CD4-positive, alpha-beta memory T cell (primary cell): ENCODE results near the gene FOXK2. TPM values are rescaled to one million over a fixed set of nuclear protein-coding genes. Genes with fewer than 3 reads are reported as not detected.
"Not testable (repeated sequence)": the region's sequence is repeated elsewhere in the genome, so short reads cannot be mapped to it uniquely, and the experiment has no call there.

Experiments
- CTCF ChIA-PET: fragments of 350-600 bp; sonication (Branson Sonifier 250); formaldehyde crosslinking; loops from one replicate; lab custom pipeline; 2021; ENCODE audit warnings: inconsistent platforms; ENCODE audit not compliant: partially characterized antibody; lab: Charles Lee
- POLR2A ChIA-PET: fragments of 350-600 bp; sonication (Branson Sonifier 250); formaldehyde crosslinking; loops from one replicate; lab custom pipeline; 2021; ENCODE audit not compliant: partially characterized antibody; lab: Charles Lee
- DNase-seq, 5 donors: peaks; one replicate each; pipeline versions ENCODE4 v3.0.0 to v3.0.0-alpha.2; 2020 to 2022; ENCODE audit warnings: mixed read lengths in 1 of 5
- H3K27ac ChIP-seq: one replicate; pipeline ENCODE4 v1.7.0; 2013; ENCODE audit warnings: low read depth, low read length
- H3K27me3 ChIP-seq: 2 replicates; pipeline ENCODE4 v1.7.0; 2013; ENCODE audit warnings: mild to moderate bottlenecking, low read length, moderate library complexity; ENCODE audit not compliant: insufficient read depth
- H3K36me3 ChIP-seq: 2 replicates; pipeline ENCODE4 v1.7.0; 2013; ENCODE audit warnings: mild to moderate bottlenecking, low read length, moderate library complexity; ENCODE audit not compliant: insufficient read depth
- H3K4me1 ChIP-seq: 2 replicates; pipeline ENCODE4 v1.7.0; 2013; ENCODE audit warnings: mild to moderate bottlenecking, low read length, moderate library complexity; ENCODE audit not compliant: insufficient read depth
- H3K4me3 ChIP-seq, 2 donors: one replicate each; pipeline ENCODE4 v1.7.0; 2013; ENCODE audit warnings: low read length in 2 of 2, mild to moderate bottlenecking in 1 of 2
- H3K9me3 ChIP-seq, 2 donors: one replicate each; pipeline ENCODE4 v1.7.0; 2013; ENCODE audit warnings: low read length in 2 of 2, control low read depth in 1 of 2; ENCODE audit not compliant: control insufficient read depth in 1 of 2
- H3K27ac Mint-ChIP-seq, 7 donors: one replicate each; pipeline ENCODE4 v1.8.0; 2020 to 2021; ENCODE audit warnings: mixed read lengths in 7 of 7, mild to moderate bottlenecking in 6 of 7, inconsistent platforms in 3 of 7, moderate library complexity in 3 of 7
- H3K27me3 Mint-ChIP-seq, 2 donors: one replicate each; pipeline ENCODE4 v1.8.0; 2020 to 2021; ENCODE audit warnings: mixed read lengths in 2 of 2
- H3K36me3 Mint-ChIP-seq, 2 donors: one replicate each; pipeline ENCODE4 v1.8.0; 2020 to 2021; ENCODE audit warnings: mixed read lengths in 2 of 2, inconsistent platforms in 1 of 2, mild to moderate bottlenecking in 1 of 2
- H3K4me1 Mint-ChIP-seq, 4 donors: one replicate each; pipeline ENCODE4 v1.8.0; 2020 to 2021; ENCODE audit warnings: mixed read lengths in 4 of 4, mild to moderate bottlenecking in 1 of 4
- H3K4me3 Mint-ChIP-seq, 8 donors: one replicate each; pipeline ENCODE4 v1.8.0; 2020 to 2021; ENCODE audit warnings: mixed read lengths in 8 of 8, mild to moderate bottlenecking in 7 of 8, moderate library complexity in 6 of 8, inconsistent platforms in 3 of 8
- H3K9me3 Mint-ChIP-seq, 8 donors: one replicate each; pipeline ENCODE4 v1.8.0; 2020 to 2021; ENCODE audit warnings: mixed read lengths in 8 of 8, mild to moderate bottlenecking in 5 of 8, inconsistent platforms in 3 of 8, moderate library complexity in 1 of 8
- intact Hi-C: fragments of 100-400 bp; cut with micrococcal nuclease; formaldehyde crosslinking; loops from one replicate; pipeline ENCODE4 v1.15.1; 2023
- polyA plus RNA-seq, 2 donors: library from polyadenylated mRNA; unstranded; fragments of 300-500 nt; fragmentation: Illumina TruSeq; gene quantifications; one replicate each; pipeline ENCODE4 v1.2.3, GENCODE V29; 2021
- total RNA-seq, 2 experiments: library from RNA; stranded (reverse); gene quantifications; one replicate each; pipeline ENCODE4 v1.2.3, GENCODE V29; 2021

The FOXK2 gene
- total and polyA plus RNA-seq, 4 experiments from 2014 or later: 1.3 to 57.5 (median 29.1) TPM

DNA sequence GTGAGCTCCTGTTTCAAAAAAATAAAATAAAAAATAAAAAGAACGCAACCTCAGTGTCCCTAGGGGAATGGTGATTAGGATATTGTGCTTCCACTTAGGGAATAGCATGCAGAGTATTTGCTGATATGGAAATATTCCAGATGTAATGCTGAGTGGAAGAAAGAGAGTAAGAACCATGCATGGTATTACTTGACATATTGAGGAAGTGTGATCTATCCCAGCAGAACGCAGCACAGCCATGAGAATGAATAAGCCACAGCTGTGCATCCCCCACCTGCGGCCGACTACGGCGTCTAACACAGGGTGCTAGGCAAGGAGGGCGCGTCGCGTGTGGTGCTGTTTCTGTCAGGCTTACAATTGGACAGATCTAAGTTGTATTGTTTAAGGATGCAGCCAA lies 49.5 kb downstream of the FOXK2 start:
- no peaks in the 10 kb centered on the region for H3K27me3 Mint-ChIP-seq
- POLR2A ChIA-PET: no interaction called here
- Histone ChIP-seq H3K27me3 (no peaks in the 10 kb centered on the region), H3K9me3 (no peaks in the 10 kb centered on the region), H3K36me3 (peaks cover 54% of the 10 kb centered on the region), H3K4me3 (no peak overlapping the region), H3K4me1 (no peaks in the 10 kb centered on the region), H3K27ac (no peak overlapping the region)
- no peak overlapping the region for H3K27ac Mint-ChIP-seq
- CTCF ChIA-PET: interaction anchor here (0.8 to 1.3 kb wide), 2 partner anchors 15 to 18 kb away, joined by 3 to 5 read pairs; no protein-coding TSS in a partner anchor
- intact Hi-C loops: no loop called here
- peaks cover 27 to 59% of the 10 kb centered on the region in 2 donors for H3K36me3 Mint-ChIP-seq
- no peak overlapping the region for H3K4me3 Mint-ChIP-seq
- H3K9me3 Mint-ChIP-seq: no peaks in the 10 kb centered on the region
- peaks cover 0 to 3% (median 0%) of the 10 kb centered on the region in 4 donors for H3K4me1 Mint-ChIP-seq
- no peak for DNase-seq

DNA sequence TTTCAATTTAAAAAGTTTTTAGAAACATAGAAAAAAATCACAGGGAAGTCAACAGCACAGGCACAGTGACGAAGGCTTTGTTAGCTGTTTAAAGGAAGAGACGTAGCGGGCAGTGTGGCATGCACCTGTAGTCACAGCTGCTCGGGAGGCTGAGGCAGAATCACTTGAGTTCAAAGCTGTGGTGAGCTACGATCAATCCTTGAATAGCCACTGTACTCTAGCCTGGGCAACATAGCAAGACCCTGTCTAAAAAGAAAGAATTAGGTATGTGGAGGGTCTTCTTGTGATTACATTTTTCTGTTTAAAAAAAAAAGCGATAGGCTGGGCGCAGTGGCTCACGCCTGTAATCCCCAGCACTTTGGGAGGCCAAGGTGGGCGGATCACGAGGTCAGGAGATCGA lies 50.1 kb downstream of the FOXK2 start:
- CTCF ChIA-PET: interaction anchor here (0.8 to 1.3 kb wide), 2 partner anchors 16 to 19 kb away, joined by 3 to 5 read pairs; no protein-coding TSS in a partner anchor

DNA sequence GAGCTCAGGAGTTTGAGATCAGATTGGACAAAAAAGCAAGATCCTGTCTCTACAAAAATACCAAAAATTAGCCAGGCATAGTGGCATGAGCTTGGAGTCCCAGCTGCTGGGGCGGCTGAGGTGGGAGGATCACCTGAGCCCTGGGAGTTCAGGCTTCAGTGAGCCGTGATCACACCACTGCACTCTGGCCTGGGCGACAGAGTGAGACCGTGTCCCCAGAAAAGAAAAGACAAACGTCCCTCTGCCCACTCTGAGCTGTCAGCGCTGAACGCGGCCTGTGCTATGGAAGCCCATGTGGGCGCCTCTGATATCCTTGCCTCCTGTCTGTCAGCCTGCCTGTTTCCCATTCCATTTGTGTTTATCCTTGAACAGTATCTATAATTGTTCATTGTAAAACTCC lies 50.7 kb downstream of the FOXK2 start:
- Histone ChIP-seq H3K4me3 (no peak overlapping the region), H3K36me3 (peaks cover 54% of the 10 kb centered on the region), H3K9me3 (no peaks in the 10 kb centered on the region), H3K4me1 (no peaks in the 10 kb centered on the region), H3K27me3 (no peaks in the 10 kb centered on the region), H3K27ac (no peak overlapping the region)
- DNase-seq: no peak
- Mint-ChIP-seq H3K27ac (peak overlapping the region in 1 of 7 donors; percentile 25), H3K4me1 (peaks cover 0 to 3% (median 0%) of the 10 kb centered on the region in 4 donors), H3K9me3 (no peaks in the 10 kb centered on the region), H3K27me3 (no peaks in the 10 kb centered on the region), H3K4me3 (no peak overlapping the region), H3K36me3 (peaks cover 23 to 59% of the 10 kb centered on the region in 2 donors)
- intact Hi-C loops: no loop called here
- ChIA-PET POLR2A (no interaction called here), CTCF (no interaction called here)

More for the DNA sequence above, 50.1 kb downstream of the FOXK2 start:
- DNase-seq: no peak
- Histone ChIP-seq H3K4me1 (no peaks in the 10 kb centered on the region), H3K4me3 (no peak overlapping the region), H3K27me3 (no peaks in the 10 kb centered on the region), H3K36me3 (peaks cover 56% of the 10 kb centered on the region), H3K27ac (no peak overlapping the region), H3K9me3 (no peaks in the 10 kb centered on the region)
- Mint-ChIP-seq H3K4me1 (peaks cover 0 to 3% (median 0%) of the 10 kb centered on the region in 4 donors), H3K9me3 (no peaks in the 10 kb centered on the region), H3K4me3 (no peak overlapping the region), H3K27me3 (no peaks in the 10 kb centered on the region), H3K27ac (no peak overlapping the region), H3K36me3 (peaks cover 27 to 59% of the 10 kb centered on the region in 2 donors)
- POLR2A ChIA-PET: no interaction called here
- intact Hi-C loops: no loop called here

DNA sequence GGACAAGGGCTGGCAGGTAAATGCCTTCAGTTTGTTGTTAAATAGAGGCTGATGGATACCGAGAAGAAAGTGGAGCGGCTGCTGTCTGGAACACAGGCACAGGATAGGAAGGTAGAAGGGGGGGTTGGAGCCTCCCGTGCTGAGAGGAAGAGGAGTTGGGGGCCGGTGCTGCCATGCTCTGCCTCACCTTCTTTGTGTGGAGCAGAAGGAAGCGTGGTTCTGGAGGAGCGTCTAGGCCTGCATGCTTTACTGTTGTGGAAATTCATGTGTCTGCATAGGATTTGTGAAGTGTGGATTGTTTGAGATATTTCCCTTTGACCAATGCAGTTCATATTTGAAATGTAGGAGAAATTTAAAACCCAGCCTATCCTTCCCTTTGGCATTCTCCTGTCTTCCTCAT lies 52.3 kb downstream of the FOXK2 start:
- H3K27ac ChIP-seq: no peak overlapping the region
- no peaks in the 10 kb centered on the region for H3K4me1 ChIP-seq
- DNase-seq: no peak
- Mint-ChIP-seq H3K4me1 (peaks cover 0 to 3% (median under 1%) of the 10 kb centered on the region in 4 donors), H3K9me3 (no peaks in the 10 kb centered on the region), H3K27ac (peak overlapping the region in 1 of 7 donors; percentile 29), H3K27me3 (no peaks in the 10 kb centered on the region), H3K4me3 (no peak overlapping the region), H3K36me3 (peaks cover 27 to 54% of the 10 kb centered on the region in 2 donors)
- intact Hi-C loops: no loop called here
- no peaks in the 10 kb centered on the region for H3K9me3 ChIP-seq
- H3K36me3 ChIP-seq: peaks cover 50% of the 10 kb centered on the region
- no peaks in the 10 kb centered on the region for H3K27me3 ChIP-seq
- ChIA-PET CTCF (no interaction called here), POLR2A (no interaction called here)
- H3K4me3 ChIP-seq: no peak overlapping the region

DNA sequence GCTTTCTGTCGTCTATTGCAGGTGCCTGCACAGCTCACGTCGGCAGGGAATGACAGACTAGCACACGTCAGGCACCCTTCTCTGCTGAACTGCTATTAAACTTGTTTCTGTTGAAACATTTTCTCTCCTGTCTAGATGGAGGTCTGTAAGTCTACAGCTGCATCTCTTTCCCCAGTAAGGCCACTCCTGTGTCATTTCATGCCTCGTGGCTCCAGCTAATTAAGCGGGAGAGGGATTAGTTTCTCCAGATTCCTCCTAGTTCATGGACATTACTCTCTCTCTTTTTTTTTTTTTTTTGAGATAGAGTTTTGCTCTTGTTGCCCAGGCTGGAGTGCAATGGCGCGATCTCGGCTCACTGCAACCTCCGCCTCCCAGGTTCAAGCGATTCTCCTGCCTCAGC lies 54.5 kb downstream of the FOXK2 start:
- intact Hi-C loops: no loop called here

DNA sequence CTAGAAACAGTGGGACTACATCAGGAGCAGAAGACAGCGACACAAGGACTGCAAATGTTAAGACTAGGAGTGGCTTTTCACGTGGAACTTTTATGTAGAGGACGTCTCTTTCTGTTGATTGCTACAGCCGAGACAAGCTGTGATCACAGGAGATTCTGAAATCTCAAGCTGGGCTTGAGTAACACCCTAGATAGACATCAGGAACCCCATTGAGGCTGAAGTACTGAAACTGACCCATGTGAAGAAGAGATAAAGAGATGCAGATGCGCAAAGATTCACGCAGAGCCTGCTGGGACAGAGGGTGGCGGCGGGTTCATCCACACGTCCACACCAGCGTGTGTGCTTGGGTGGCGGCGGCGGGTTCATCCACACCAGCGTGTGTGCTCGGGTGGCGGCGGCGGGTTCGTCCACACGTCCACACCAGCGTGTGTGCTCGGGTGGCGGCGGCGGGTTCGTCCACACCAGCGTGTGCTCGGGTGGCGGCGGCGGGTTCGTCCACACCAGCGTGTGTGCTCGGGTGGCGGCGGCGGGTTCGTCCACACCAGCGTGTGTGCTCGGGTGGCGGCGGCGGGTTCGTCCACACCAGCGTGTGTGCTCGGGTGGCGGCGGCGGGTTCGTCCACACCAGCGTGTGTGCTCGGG lies 56.2 kb downstream of the FOXK2 start:
- H3K27me3 Mint-ChIP-seq, H3K4me3 Mint-ChIP-seq, H3K4me3 ChIP-seq, H3K9me3 ChIP-seq, H3K27ac Mint-ChIP-seq, H3K4me1 ChIP-seq, POLR2A ChIA-PET, H3K27me3 ChIP-seq, H3K4me1 Mint-ChIP-seq, intact Hi-C loops, H3K9me3 Mint-ChIP-seq, H3K27ac ChIP-seq, DNase-seq: not testable (repeated sequence)
- H3K36me3 Mint-ChIP-seq: peaks cover 25 to 42% of the 10 kb centered on the region in 2 donors
- peaks cover 28% of the 10 kb centered on the region for H3K36me3 ChIP-seq
- CTCF ChIA-PET: interaction anchor here (1.3 kb wide), 1 partner anchor 22 kb away, joined by 4 read pairs; no protein-coding TSS in a partner anchor

More for the DNA sequence above, 54.5 kb downstream of the FOXK2 start:
- Histone ChIP-seq H3K27ac (no peak overlapping the region), H3K9me3 (no peaks in the 10 kb centered on the region), H3K4me3 (no peak overlapping the region), H3K27me3 (no peaks in the 10 kb centered on the region), H3K36me3 (peaks cover 36% of the 10 kb centered on the region), H3K4me1 (no peaks in the 10 kb centered on the region)
- Mint-ChIP-seq H3K9me3 (no peaks in the 10 kb centered on the region), H3K27ac (no peak overlapping the region), H3K27me3 (no peaks in the 10 kb centered on the region), H3K4me1 (peaks cover 0 to 2% (median 0%) of the 10 kb centered on the region in 4 donors), H3K36me3 (peaks cover 28 to 51% of the 10 kb centered on the region in 2 donors), H3K4me3 (no peak overlapping the region)
- no peak for DNase-seq
- POLR2A ChIA-PET: no interaction called here
- CTCF ChIA-PET: no interaction called here

DNA sequence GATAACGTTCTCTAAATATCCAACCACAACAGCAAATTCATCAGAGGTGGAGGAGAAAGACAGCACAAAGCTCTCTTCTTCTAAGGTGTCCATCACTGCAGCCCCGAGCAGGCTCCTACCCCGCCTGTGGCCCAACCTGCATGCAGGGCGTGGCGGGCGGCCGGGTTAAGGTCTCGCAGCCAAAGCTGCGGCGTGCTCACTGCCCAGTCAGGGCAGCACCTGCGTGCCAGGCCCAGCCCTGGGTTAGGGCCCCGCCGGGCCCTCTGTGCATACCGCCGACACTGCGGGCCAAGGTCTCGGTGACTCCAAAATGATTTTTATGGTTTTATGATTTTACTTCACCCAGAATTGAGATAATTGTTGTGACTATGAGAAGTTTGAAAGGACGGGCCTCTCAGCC lies 57.8 kb downstream of the FOXK2 start:
- H3K4me3 Mint-ChIP-seq: no peak overlapping the region
- DNase-seq: no peak
- peaks cover 0 to 4% (median 0%) of the 10 kb centered on the region in 4 donors for H3K4me1 Mint-ChIP-seq
- no peak overlapping the region for H3K27ac Mint-ChIP-seq
- Histone ChIP-seq H3K9me3 (no peaks in the 10 kb centered on the region), H3K27ac (no peak overlapping the region), H3K4me1 (no peaks in the 10 kb centered on the region), H3K27me3 (no peaks in the 10 kb centered on the region), H3K4me3 (no peak overlapping the region), H3K36me3 (peaks cover 17% of the 10 kb centered on the region)
- no peaks in the 10 kb centered on the region for H3K27me3 Mint-ChIP-seq
- ChIA-PET POLR2A (no interaction called here), CTCF (no interaction called here)
- intact Hi-C loops: no loop called here
- H3K36me3 Mint-ChIP-seq: peaks cover 18 to 35% of the 10 kb centered on the region in 2 donors
- no peaks in the 10 kb centered on the region for H3K9me3 Mint-ChIP-seq
